ENCODE results near the gene OR6Q1.

DNA sequence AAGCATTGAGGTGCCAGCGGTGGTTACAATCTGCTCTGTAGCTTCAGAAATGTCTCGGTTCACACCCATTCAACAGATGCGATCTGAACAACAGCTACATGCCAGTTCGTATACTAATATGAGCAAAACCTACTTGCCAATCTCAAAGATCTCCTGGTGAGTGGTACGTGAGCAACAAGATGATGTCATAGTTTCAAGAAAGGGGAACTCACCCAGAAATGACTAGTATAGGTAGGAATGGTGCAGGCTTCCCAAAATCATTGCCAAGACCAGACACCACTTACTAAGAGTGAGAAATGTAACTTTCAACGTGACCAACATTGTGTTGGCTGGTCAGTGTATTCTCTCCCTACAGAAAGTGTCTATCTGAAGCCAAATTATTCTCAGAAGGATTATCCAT is 31.1 kb downstream of the OR6Q1 start:
- TF ChIP-seq CEBPB (IDR thresholded peaks at IDR 0.05), result no peak
- TF ChIP-seq, protein P1, sequence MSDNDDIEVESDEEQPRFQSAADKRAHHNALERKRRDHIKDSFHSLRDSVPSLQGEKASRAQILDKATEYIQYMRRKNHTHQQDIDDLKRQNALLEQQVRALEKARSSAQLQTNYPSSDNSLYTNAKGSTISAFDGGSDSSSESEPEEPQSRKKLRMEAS (IDR thresholded peaks at IDR 0.05), result no peak
- no peak for TF ChIP-seq TAF1 (IDR thresholded peaks at IDR 0.05; ENCODE audit: low read depth)
- TF ChIP-seq EP300 (IDR thresholded peaks at IDR 0.05; ENCODE audit: borderline replicate concordance), result no peak
- TF ChIP-seq REST (IDR thresholded peaks at IDR 0.05; ENCODE audit: low read depth), result no peak
- TF ChIP-seq YY1 (IDR thresholded peaks at IDR 0.05; ENCODE audit: low read depth), result no peak

Measured in Ishikawa (cell line).